NCI-H524 treated with DMSO at 0.1 percent for 48 hours (cell line): ENCODE measurements around the gene DNAAF5.

ENCODE experiments used
- DNase-seq: peaks from one replicate; lab custom pipeline; 2025; lab: John Stamatoyannopoulos, UW

The DNAAF5 gene

GRCh38 chr7:707296-708000 is 19.1 kb upstream of the DNAAF5 start:
- DNase-seq: no peak

GRCh38 chr7:710161-710560 is 16.3 kb upstream of the DNAAF5 start:
- no peak for DNase-seq

- DNase-seq: no peak
Observed at GRCh38 chr7:711093-711921, 15.2 kb upstream of the DNAAF5 start.

GRCh38 chr7:711922-712380 is 14.5 kb upstream of the DNAAF5 start:
- DNase-seq: no peak

GRCh38 chr7:712381-713138 is 13.9 kb upstream of the DNAAF5 start:
- DNase-seq: no peak

- DNase-seq: no peak
Observed at GRCh38 chr7:713139-713457, 13.4 kb upstream of the DNAAF5 start.

GRCh38 chr7:713488-714230 is 12.8 kb upstream of the DNAAF5 start:
- DNase-seq: no peak

- DNase-seq: no peak
Observed at GRCh38 chr7:714251-714671, 12.2 kb upstream of the DNAAF5 start.

GRCh38 chr7:716222-716621 is 10.3 kb upstream of the DNAAF5 start:
- DNase-seq: no peak

- no peak for DNase-seq
Observed at GRCh38 chr7:716636-717035, 9.9 kb upstream of the DNAAF5 start.

GRCh38 chr7:721619-722248 is 4.8 kb upstream of the DNAAF5 start:
- no peak for DNase-seq

- no peak for DNase-seq
Observed at GRCh38 chr7:723541-723940, 3.0 kb upstream of the DNAAF5 start.

- no peak for DNase-seq
Observed at GRCh38 chr7:724298-724697, 2.2 kb upstream of the DNAAF5 start.

GRCh38 chr7:725223-726005 is 1.1 kb upstream of the DNAAF5 start:
- DNase-seq: no peak

GRCh38 chr7:726854-727103 is 280 bp downstream of the DNAAF5 start:
- DNase-seq: no peak

GRCh38 chr7:727104-727805 is 756 bp downstream of the DNAAF5 start, which contains the start of gene PRKAR1B:
Gene PRKAR1B, minus strand, starts transcription at chr7:727281. Its CDS starts 15,776 bp downstream, at chr7:711505.
- DNase-seq: no peak

- no peak for DNase-seq
Observed at GRCh38 chr7:727806-728460, 1.4 kb downstream of the DNAAF5 start.

GRCh38 chr7:728602-729001 is 2.1 kb downstream of the DNAAF5 start:
- DNase-seq: no peak

- DNase-seq: no peak
Observed at GRCh38 chr7:729140-730000, 2.9 kb downstream of the DNAAF5 start.
